Medulla oblongata (tissue), 1 donor: ENCODE measurements around the gene NR6A1.

ENCODE experiments used
- DNase-seq: peaks from one replicate; pipeline ENCODE4 v3.0.0-alpha.2; 2015; ENCODE audit errors: extremely low spot score

Gene NR6A1

GRCh38 chr9:124503713-124504529 is 267.2 kb downstream of the NR6A1 start:
- DNase-seq, result no peak

GRCh38 chr9:124502711-124503702 is 268.1 kb downstream of the NR6A1 start:
- DNase-seq, result no peak

GRCh38 chr9:124501771-124502320 is 269.3 kb downstream of the NR6A1 start:
- DNase-seq, result no peak

- DNase-seq, result no peak
These were observed 270.1 kb downstream of the NR6A1 start for GRCh38 chr9:124500796-124501611.

- DNase-seq, result no peak
These were observed 270.9 kb downstream of the NR6A1 start for GRCh38 chr9:124500028-124500795.

- no peak for DNase-seq
These were observed 271.9 kb downstream of the NR6A1 start for GRCh38 chr9:124499216-124499615.

GRCh38 chr9:124498499-124499146 is 272.5 kb downstream of the NR6A1 start:
- DNase-seq, result no peak

GRCh38 chr9:124498040-124498439 is 273.1 kb downstream of the NR6A1 start:
- DNase-seq, result no peak

GRCh38 chr9:124497441-124497840 is 273.7 kb downstream of the NR6A1 start:
- DNase-seq, result no peak

- DNase-seq, result no peak
These were observed 274.6 kb downstream of the NR6A1 start for GRCh38 chr9:124496463-124496862.

- no peak for DNase-seq
These were observed 275.0 kb downstream of the NR6A1 start for GRCh38 chr9:124496075-124496449.

GRCh38 chr9:124495126-124496074 is 275.7 kb downstream of the NR6A1 start:
- DNase-seq, result no peak

- DNase-seq, result no peak
These were observed 277.2 kb downstream of the NR6A1 start for GRCh38 chr9:124493794-124494479.

- DNase-seq, result no peak
These were observed 277.9 kb downstream of the NR6A1 start for GRCh38 chr9:124493218-124493617.

GRCh38 chr9:124492818-124493217 is 278.3 kb downstream of the NR6A1 start:
- DNase-seq, result no peak

- no peak for DNase-seq
These were observed 279.8 kb downstream of the NR6A1 start for GRCh38 chr9:124491049-124491975.

GRCh38 chr9:124490004-124490403 is 281.1 kb downstream of the NR6A1 start:
- DNase-seq, result no peak
